GM13976 (cell line): Measurements from ENCODE around the gene FAM187B.

Source experiments
- DNase-seq: peaks from one replicate; pipeline ENCODE4 v3.0.0; 2012; ENCODE audit warnings: low spot score
- CTCF ChIP-seq: IDR thresholded peaks from 2 replicates; pipeline ENCODE4 v1.5.1; 2012; ENCODE audit warnings: borderline replicate concordance, mild to moderate bottlenecking; ENCODE audit not compliant: insufficient read depth; ENCODE audit errors: extremely low read depth, missing control alignments, control extremely low read depth
- in situ Hi-C: fragments of 300-500 bp; cut with MboI; formaldehyde crosslinking; loops from one replicate; pipeline ENCODE4 v1.12.0; 2022; ENCODE audit warnings: low sequenced_read_pairs, mixed read lengths, inconsistent platforms; ENCODE audit not compliant: unreplicated experiment

FAM187B gene

GRCh38 chr19:35261356-35262100, 33.0 kb upstream of the FAM187B start:
- DNase-seq: peak; percentile 30
- TF ChIP-seq CTCF: no peak

GRCh38 chr19:35260694-35261304, 32.3 kb upstream of the FAM187B start:
- DNase-seq: peak; percentile 8
- no peak for TF ChIP-seq CTCF
- in situ Hi-C loops: no loop called here

More at GRCh38 chr19:35261356-35262100, 33.0 kb upstream of the FAM187B start:
- in situ Hi-C loops: no loop called here

GRCh38 chr19:35257113-35257461, 28.5 kb upstream of the FAM187B start:
- DNase-seq: peak; percentile 6
- TF ChIP-seq CTCF: no peak
- in situ Hi-C loops: no loop called here

- DNase-seq: no peak
- in situ Hi-C loops: no loop called here
- no peak for TF ChIP-seq CTCF
Observed at GRCh38 chr19:35256566-35256965, 28.0 kb upstream of the FAM187B start.

- TF ChIP-seq CTCF: no peak
- no peak for DNase-seq
- in situ Hi-C loops: no loop called here
Observed at GRCh38 chr19:35254341-35255297, 26.1 kb upstream of the FAM187B start.
